GM21423 (cell line): Measurements from ENCODE around the gene NIPSNAP2.
"Not testable (repeated sequence)": the region's sequence is repeated elsewhere in the genome, so short reads cannot be mapped to it uniquely, and the experiment has no call there.

Experiments
- ATAC-seq: cut with Tn5 transposase; IDR thresholded peaks from one replicate; pipeline ENCODE4 v1.9.1; 2021; ENCODE audit warnings: mild to moderate bottlenecking, moderate library complexity; ENCODE audit not compliant: unreplicated experiment

NIPSNAP2 gene

GRCh38 chr7:56046721-56047445 is 82.5 kb downstream of the NIPSNAP2 start:
- no peak for ATAC-seq

- not testable (repeated sequence) for ATAC-seq
Observed at GRCh38 chr7:56047446-56048116, 83.2 kb downstream of the NIPSNAP2 start.

GRCh38 chr7:56048245-56048644 is 83.9 kb downstream of the NIPSNAP2 start:
- ATAC-seq, result no peak

- not testable (repeated sequence) for ATAC-seq
Observed at GRCh38 chr7:56048763-56049162, 84.4 kb downstream of the NIPSNAP2 start.
